ENCODE measurements around the gene PKD1.

DNA sequence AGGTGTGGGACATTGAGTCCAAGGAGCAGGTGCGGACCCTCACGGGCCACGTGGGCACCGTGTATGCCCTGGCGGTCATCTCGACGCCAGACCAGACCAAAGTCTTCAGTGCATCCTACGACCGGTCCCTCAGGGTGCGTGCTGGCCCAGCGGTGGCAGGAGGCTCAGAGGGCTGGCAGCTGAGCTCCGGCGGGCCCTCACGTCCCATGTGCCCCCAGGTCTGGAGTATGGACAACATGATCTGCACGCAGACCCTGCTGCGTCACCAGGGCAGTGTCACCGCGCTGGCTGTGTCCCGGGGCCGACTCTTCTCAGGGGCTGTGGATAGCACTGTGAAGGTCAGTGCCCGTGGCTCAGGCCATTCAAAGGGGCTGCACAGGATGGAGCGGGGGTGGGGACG lies 40.3 kb upstream of the PKD1 start:
- no peak for TF ChIP-seq POLR2A (IDR thresholded peaks at IDR 0.05; ENCODE audit: low read length)
- no peak for TF ChIP-seq GATA1 (IDR thresholded peaks at IDR 0.05; ENCODE audit: low read depth, low read length)
